Lower leg skin (tissue), 3 donors: ENCODE measurements around the gene B3GALT6.

ENCODE experiments used
- POLR2A ChIP-seq, 2 donors: fragments of 450-650 bp; IDR thresholded peaks; one replicate each; pipeline ENCODE4 v1.6.1; 2016 to 2017; ENCODE audit warnings: antibody characterized with exemption in 2 of 2, mild to moderate bottlenecking in 1 of 2, moderate library complexity in 1 of 2
- TF ChIP-seq, protein P1 (sequence below), 3 donors: fragments of 450-650 bp; IDR thresholded peaks; one replicate each; pipeline ENCODE4 v1.5.1; 2016; ENCODE audit warnings: antibody characterized with exemption in 3 of 3, mild to moderate bottlenecking in 3 of 3, moderate library complexity in 2 of 3

DNA sequence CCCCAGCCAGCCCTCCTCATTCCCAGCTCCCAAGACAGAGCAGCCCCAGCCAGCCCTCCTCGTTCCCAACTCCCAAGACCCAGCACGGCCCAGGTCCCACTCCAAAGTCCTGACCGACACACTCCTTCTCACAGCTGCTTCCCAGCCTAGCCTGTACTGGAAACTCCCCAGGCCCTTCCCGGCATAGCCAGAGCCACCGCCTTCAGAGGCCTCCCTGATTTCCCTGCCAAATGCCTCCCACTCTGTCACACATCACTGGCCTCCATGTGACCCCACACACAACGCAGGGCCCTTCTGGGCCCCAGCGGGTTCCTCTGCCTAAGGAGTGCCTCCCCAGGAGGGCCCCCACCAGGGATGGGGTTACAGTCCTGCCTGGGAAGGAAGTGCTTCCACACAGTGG is 38.8 kb downstream of the B3GALT6 start:
- TF ChIP-seq, protein P1, sequence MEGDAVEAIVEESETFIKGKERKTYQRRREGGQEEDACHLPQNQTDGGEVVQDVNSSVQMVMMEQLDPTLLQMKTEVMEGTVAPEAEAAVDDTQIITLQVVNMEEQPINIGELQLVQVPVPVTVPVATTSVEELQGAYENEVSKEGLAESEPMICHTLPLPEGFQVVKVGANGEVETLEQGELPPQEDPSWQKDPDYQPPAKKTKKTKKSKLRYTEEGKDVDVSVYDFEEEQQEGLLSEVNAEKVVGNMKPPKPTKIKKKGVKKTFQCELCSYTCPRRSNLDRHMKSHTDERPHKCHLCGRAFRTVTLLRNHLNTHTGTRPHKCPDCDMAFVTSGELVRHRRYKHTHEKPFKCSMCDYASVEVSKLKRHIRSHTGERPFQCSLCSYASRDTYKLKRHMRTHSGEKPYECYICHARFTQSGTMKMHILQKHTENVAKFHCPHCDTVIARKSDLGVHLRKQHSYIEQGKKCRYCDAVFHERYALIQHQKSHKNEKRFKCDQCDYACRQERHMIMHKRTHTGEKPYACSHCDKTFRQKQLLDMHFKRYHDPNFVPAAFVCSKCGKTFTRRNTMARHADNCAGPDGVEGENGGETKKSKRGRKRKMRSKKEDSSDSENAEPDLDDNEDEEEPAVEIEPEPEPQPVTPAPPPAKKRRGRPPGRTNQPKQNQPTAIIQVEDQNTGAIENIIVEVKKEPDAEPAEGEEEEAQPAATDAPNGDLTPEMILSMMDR (IDR thresholded peaks at IDR 0.05): no peak
- TF ChIP-seq POLR2A (IDR thresholded peaks at IDR 0.05): no peak
